Middle frontal gyrus (tissue), 1 donor: ENCODE results near the gene RGS21.

ENCODE experiments used
- DNase-seq: peaks from one replicate; pipeline ENCODE4 v3.0.0-alpha.2; 2015; ENCODE audit warnings: low spot score; ENCODE audit errors: extremely low spot score

Gene RGS21

DNA sequence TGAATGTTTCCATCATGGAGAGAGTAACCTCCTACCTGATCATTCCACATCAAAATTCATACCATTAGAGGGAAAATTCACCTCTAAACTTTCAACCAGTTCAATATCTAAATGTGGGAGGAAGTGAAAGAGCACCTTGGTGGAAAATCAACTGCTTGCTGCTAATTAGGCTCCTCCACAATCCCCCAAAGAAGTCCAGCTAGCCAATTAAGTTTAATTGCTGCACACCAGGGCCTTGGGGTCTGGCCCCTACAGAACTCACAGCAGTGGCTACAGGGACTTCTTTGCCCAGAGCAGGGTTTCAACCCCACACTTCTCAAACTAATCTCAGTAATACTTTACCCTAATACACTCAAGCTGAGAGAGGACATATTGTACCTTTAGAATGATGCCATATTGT is 62.1 kb downstream of the RGS21 start:
- no peak for DNase-seq

GRCh38 chr1:192379554-192379953 is 62.8 kb downstream of the RGS21 start:
- DNase-seq = no peak

GRCh38 chr1:192382758-192383157 is 66.0 kb downstream of the RGS21 start:
- no peak for DNase-seq

GRCh38 chr1:192386051-192386650 is 69.4 kb downstream of the RGS21 start:
- no peak for DNase-seq

GRCh38 chr1:192395211-192395610 is 78.4 kb downstream of the RGS21 start:
- no peak for DNase-seq

GRCh38 chr1:192395895-192396294 is 79.1 kb downstream of the RGS21 start:
- DNase-seq = no peak

GRCh38 chr1:192399161-192399560 is 82.4 kb downstream of the RGS21 start:
- DNase-seq = no peak

DNA sequence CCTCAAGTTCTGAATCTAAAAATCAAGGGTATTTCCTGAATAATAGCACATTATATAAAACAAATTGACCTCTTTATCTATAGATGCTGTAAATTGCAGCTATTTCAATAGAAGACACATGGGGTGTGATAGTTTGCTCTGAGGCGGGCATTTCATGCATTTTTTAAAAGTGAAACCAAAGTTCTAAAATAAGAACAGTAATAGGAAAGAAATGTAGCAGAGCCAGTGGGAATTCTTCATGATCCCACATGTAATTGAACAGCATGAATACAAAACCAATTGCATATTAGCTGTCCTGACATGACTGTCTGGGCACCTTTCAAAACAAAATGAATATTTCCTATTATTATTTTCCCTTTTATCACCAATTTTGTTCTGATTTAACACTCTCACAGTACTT is 85.0 kb downstream of the RGS21 start:
- DNase-seq = no peak

GRCh38 chr1:192402571-192402970 is 85.8 kb downstream of the RGS21 start:
- no peak for DNase-seq

DNA sequence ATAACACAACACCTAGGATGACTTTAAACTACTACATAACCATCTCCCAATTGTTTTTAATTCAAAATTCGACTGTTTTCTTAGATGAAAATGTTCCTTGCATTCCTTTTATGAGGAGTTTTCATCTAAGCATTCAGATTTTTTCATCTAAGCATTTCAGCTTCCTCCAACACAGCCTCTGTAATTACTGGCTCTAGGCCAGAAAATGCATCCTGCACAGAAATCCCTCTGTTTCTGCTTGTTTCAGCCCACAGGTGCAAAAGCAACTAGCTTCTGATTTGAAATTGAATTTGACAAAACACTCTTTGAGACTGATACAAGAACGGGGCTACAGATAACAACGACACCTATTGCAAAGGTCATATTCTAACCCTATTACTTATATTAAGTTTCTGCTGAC is 90.4 kb downstream of the RGS21 start:
- DNase-seq = no peak
